ENCODE results near the gene CALML3.

DNA sequence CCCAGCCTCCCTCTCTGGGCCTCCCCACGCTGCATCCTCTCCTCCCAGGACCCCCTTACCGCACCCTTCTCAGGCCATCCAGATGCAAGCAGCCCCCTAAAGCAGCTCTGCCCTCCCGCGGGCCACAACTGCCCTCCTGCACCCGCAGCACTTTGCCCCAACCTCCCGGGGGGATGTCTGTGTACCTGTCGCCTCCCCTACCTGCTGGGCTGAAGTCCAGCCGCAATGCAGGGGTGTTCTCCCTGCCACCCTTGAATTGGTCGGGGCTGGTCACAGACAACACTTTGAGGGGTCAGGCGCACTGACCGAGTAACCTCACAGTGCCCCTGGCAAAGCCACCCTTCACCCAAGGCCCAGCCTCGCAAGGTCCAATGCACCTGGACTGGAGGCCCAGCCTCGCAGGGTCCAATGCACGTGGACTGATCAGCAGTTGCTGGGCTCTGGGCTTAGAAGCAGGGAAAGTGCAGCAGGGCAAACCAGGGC, 17.1 kb upstream of the CALML3 start:
- TF ChIP-seq, protein P1, sequence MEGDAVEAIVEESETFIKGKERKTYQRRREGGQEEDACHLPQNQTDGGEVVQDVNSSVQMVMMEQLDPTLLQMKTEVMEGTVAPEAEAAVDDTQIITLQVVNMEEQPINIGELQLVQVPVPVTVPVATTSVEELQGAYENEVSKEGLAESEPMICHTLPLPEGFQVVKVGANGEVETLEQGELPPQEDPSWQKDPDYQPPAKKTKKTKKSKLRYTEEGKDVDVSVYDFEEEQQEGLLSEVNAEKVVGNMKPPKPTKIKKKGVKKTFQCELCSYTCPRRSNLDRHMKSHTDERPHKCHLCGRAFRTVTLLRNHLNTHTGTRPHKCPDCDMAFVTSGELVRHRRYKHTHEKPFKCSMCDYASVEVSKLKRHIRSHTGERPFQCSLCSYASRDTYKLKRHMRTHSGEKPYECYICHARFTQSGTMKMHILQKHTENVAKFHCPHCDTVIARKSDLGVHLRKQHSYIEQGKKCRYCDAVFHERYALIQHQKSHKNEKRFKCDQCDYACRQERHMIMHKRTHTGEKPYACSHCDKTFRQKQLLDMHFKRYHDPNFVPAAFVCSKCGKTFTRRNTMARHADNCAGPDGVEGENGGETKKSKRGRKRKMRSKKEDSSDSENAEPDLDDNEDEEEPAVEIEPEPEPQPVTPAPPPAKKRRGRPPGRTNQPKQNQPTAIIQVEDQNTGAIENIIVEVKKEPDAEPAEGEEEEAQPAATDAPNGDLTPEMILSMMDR (IDR thresholded peaks at IDR 0.05): no peak
- no peak for TF ChIP-seq POLR2A (IDR thresholded peaks at IDR 0.05)

All from stomach (tissue), 4 donors.